ENCODE results near the gene PHF14.

PHF14 gene

DNA sequence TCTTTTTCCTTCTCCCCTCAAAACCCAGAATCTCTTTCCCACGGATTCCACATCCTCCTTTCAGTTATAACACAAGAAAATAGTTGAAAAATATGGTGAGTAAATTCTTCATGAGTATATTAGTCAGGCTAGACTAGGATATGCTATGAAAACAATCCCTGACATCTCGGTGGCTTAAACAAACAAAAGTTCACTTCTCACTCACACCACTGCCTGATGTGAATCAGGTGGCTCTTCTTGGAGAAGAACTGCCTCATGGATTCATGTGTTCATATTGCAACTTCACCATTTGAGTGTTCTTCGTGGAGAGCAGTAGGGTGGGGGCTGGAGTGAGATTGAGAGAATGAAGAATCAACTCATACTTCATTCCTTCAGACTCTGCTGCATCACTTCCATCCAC lies 204.1 kb downstream of the PHF14 start:
- TF ChIP-seq, protein P1, sequence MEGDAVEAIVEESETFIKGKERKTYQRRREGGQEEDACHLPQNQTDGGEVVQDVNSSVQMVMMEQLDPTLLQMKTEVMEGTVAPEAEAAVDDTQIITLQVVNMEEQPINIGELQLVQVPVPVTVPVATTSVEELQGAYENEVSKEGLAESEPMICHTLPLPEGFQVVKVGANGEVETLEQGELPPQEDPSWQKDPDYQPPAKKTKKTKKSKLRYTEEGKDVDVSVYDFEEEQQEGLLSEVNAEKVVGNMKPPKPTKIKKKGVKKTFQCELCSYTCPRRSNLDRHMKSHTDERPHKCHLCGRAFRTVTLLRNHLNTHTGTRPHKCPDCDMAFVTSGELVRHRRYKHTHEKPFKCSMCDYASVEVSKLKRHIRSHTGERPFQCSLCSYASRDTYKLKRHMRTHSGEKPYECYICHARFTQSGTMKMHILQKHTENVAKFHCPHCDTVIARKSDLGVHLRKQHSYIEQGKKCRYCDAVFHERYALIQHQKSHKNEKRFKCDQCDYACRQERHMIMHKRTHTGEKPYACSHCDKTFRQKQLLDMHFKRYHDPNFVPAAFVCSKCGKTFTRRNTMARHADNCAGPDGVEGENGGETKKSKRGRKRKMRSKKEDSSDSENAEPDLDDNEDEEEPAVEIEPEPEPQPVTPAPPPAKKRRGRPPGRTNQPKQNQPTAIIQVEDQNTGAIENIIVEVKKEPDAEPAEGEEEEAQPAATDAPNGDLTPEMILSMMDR (conservative IDR thresholded peaks at IDR 0.05; ENCODE audit: control insufficient read depth, insufficient read depth, low read depth, low read length) = no peak
- no peak overlapping the region for H3K4me3 ChIP-seq (ENCODE audit: control insufficient read depth, low read depth, low read length)
- no peak for DNase-seq (ENCODE audit: low read depth)

DNA sequence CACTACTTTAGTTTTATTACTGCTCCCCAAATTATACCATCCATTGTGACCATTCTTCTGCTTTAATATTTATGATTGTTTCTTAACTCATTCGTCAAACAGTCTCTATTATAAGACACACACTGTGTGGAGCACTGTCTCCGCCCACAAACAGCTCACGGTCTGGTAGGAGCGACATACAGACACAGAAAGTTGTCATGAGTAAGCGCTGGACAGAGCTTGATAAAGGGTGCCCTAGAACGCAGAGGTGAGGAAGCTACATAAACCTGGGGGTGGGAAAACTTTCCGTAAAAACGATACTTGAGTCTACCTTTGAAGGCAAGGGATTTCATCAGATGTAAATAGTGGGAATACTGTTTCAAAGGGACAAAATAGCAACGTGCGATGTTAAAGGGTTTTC lies 207.9 kb downstream of the PHF14 start:
- no peak overlapping the region for H3K4me3 ChIP-seq (ENCODE audit: control insufficient read depth, low read depth, low read length)
- DNase-seq (ENCODE audit: low read depth) = no peak
- TF ChIP-seq, protein P1 (conservative IDR thresholded peaks at IDR 0.05; ENCODE audit: control insufficient read depth, insufficient read depth, low read depth, low read length) = no peak

DNA sequence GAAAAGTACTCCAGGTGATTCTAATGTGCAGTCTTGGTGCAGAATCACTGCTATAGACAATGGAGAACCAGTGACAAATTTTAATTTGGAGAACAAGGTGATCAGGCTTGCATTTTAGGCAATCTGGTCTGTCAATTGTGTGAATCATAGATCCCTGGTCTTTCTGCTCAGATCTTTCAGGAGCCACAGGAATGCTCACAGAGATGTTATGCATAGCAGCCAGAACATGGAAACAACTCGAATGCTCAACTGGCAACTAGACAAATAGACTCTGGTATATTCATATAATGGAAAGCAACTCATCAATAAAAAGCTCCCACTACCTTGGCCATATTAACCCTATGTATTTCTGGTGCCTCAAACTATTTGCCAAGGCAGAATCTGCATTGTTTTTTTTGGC lies 209.1 kb downstream of the PHF14 start:
- no peak overlapping the region for H3K4me3 ChIP-seq (ENCODE audit: control insufficient read depth, low read depth, low read length)
- DNase-seq (ENCODE audit: low read depth) = no peak
- TF ChIP-seq, protein P1 (conservative IDR thresholded peaks at IDR 0.05; ENCODE audit: control insufficient read depth, insufficient read depth, low read depth, low read length) = no peak

DNA sequence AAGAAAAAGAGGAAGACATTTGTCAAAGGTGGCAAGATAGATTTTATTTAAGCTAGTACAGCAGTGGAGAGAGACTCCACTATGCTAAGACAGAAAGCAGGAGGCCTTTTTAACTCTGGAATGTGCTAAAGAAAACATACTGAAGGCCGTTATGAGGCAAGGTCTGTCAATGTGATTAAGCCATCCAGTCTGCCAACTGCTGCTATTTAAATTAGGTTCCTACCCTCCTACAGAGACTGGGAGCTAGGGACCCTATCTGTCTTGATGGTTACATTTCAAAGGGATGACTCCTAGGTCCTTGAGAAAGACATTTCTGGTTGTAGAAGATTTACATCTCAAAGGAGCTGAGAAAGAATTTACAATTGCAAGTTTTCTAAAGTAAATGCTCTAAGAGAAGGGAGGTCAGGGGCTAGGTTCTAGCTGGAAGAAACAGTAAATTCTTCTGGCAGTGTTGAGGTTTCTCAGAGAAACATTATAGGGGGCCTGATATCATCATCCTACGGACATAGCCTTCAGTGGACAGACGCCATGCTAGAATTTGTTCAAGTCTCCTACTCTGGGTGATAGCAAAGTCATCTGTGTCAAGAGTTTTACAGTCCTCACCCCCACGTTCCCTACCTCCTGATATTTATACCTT lies 211.6 kb downstream of the PHF14 start:
- no peak overlapping the region for H3K4me3 ChIP-seq (ENCODE audit: control insufficient read depth, low read depth, low read length)
- TF ChIP-seq, protein P1 (conservative IDR thresholded peaks at IDR 0.05; ENCODE audit: control insufficient read depth, insufficient read depth, low read depth, low read length) = no peak
- no peak for DNase-seq (ENCODE audit: low read depth)

DNA sequence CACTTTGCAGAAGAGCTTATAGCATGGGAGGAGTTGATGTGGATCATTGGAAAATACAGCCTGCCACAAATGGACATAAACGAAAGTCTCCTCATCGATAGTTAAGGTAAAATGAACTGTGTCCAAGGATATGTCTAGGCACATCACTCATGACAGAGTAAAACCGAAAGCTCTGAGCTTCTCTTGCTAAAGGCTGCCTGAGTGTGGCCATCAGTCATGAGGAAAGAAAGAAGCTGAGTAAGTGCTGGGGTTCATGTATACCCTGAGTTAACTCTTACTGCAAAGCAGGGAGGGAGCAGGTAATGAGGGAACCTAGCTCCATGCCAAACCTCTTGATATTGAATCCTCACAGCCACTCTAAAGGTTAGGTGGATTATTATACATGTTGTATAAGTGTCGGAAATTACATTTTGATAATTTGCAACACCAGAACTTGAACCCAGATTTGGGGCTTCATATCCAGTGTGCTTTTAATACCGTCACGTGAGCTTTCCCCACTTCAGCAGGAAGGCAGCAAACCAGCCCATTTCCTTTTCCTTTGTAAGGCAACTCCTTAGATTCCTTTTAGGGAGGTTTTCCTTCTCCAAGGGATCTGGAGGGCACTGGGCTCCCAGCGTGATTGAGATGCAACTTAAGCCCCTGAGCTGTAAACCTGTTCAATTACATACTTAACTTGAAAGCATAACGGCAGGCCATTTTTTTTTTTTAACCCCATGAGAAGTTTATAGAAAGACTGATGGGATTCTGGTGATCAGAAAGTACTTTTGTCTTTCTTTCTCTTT lies 215.0 kb downstream of the PHF14 start:
- TF ChIP-seq, protein P1 (conservative IDR thresholded peaks at IDR 0.05; ENCODE audit: control insufficient read depth, insufficient read depth, low read depth, low read length) = no peak
- H3K4me3 ChIP-seq (ENCODE audit: control insufficient read depth, low read depth, low read length) = no peak overlapping the region
- DNase-seq (ENCODE audit: low read depth) = no peak

DNA sequence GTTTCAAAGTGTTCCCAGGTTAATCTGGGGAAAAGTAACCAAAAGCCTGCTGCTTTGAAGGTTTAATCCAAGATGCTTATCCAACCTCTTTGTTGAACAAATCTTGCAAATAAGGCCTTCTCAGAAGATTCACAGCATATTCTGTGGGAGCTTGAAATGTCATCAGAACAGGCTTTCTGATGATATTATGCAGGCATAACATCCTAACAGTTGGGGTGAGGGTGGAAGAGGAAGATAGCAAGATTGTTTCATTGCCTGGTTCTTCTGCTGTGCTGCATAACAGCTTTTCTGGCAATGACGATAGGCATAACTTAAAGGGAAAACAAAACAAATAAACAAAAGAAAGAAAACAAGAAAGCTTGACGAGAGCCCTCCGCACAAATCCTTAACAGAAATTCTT lies 217.4 kb downstream of the PHF14 start:
- TF ChIP-seq, protein P1 (conservative IDR thresholded peaks at IDR 0.05; ENCODE audit: control insufficient read depth, insufficient read depth, low read depth, low read length) = no peak

More for the DNA sequence above, 217.4 kb downstream of the PHF14 start:
- no peak overlapping the region for H3K4me3 ChIP-seq (ENCODE audit: control insufficient read depth, low read depth, low read length)
- no peak for DNase-seq (ENCODE audit: low read depth)

Data from fibroblast of mammary gland (primary cell).